MM.1S (cell line): ENCODE measurements around the gene ADAMTS18.

Experiments used
- DNase-seq: peaks from one replicate; pipeline ENCODE4 v3.0.0-alpha.2; 2015
- H2AFZ ChIP-seq: fragments of 300-600 bp; sonication (generic); 2 replicates; pipeline ENCODE4 v1.6.0; 2016; ENCODE audit warnings: antibody characterized with exemption, low read length
- H3F3A ChIP-seq: fragments of 300-600 bp; sonication (generic); 2 replicates; pipeline ENCODE4 v1.6.1; 2016; ENCODE audit warnings: mild to moderate bottlenecking, antibody characterized with exemption, low read length, moderate library complexity, mixed read lengths; ENCODE audit not compliant: insufficient read depth
- H3K27ac ChIP-seq: fragments of 300-600 bp; sonication (generic); 2 replicates; pipeline ENCODE4 v1.5.1; 2016; ENCODE audit warnings: mild to moderate bottlenecking, low read length
- H3K27me3 ChIP-seq: fragments of 300-600 bp; sonication (generic); replicated peaks from 2 replicates; pipeline ENCODE4 v1.6.0; 2016; ENCODE audit warnings: low read length; ENCODE audit not compliant: insufficient read depth
- H3K36me3 ChIP-seq: fragments of 300-600 bp; sonication (generic); replicated peaks from 2 replicates; pipeline ENCODE4 v1.6.1; 2016; ENCODE audit warnings: mild to moderate bottlenecking, low read length, mixed read lengths; ENCODE audit not compliant: insufficient read depth
- H3K4me1 ChIP-seq: fragments of 300-600 bp; sonication (generic); 2 replicates; pipeline ENCODE4 v1.6.1; 2016; ENCODE audit warnings: low read length, mixed read lengths
- H3K4me2 ChIP-seq: fragments of 300-600 bp; sonication (generic); 2 replicates; pipeline ENCODE4 v1.6.0; 2016; ENCODE audit warnings: low read depth, low read length
- H3K4me3 ChIP-seq: fragments of 300-600 bp; sonication (generic); 2 replicates; pipeline ENCODE4 v1.5.1; 2016; ENCODE audit warnings: low read length, mixed read lengths
- H3K79me2 ChIP-seq: fragments of 300-600 bp; sonication (generic); 2 replicates; pipeline ENCODE4 v1.6.1; 2016; ENCODE audit warnings: mixed run types, low read length, mixed read lengths
- H3K9ac ChIP-seq: fragments of 300-600 bp; sonication (generic); 2 replicates; pipeline ENCODE4 v1.6.1; 2016; ENCODE audit warnings: low read length, mixed read lengths
- H3K9me2 ChIP-seq: fragments of 300-600 bp; sonication (generic); replicated peaks from 2 replicates; pipeline ENCODE4 v1.6.1; 2016; ENCODE audit warnings: mild to moderate bottlenecking, low read length, mixed read lengths; ENCODE audit not compliant: insufficient read depth
- H3K9me3 ChIP-seq: fragments of 300-600 bp; sonication (generic); replicated peaks from 2 replicates; pipeline ENCODE4 v1.6.1; 2016; ENCODE audit warnings: mild to moderate bottlenecking, low read length, mixed read lengths; ENCODE audit not compliant: insufficient read depth
- H4K20me1 ChIP-seq: fragments of 300-600 bp; sonication (generic); 2 replicates; pipeline ENCODE4 v1.6.1; 2016; ENCODE audit warnings: mild to moderate bottlenecking, low read length, moderate library complexity, mixed read lengths; ENCODE audit not compliant: insufficient read depth
- CTCF ChIP-seq: fragments of 300-600 bp; sonication (generic); IDR thresholded peaks from 2 replicates; pipeline ENCODE4 v1.5.1; 2016; ENCODE audit warnings: antibody characterized with exemption, low read length, mixed read lengths
- EZH2 ChIP-seq: fragments of 300-600 bp; sonication (generic); optimal IDR thresholded peaks from 2 replicates; pipeline ENCODE3; 2017; ENCODE audit warnings: low read depth, mild to moderate bottlenecking, antibody characterized with exemption, low read length, mixed read lengths
- EZH2phosphoT487 ChIP-seq: fragments of 300-600 bp; sonication (generic); IDR thresholded peaks from 2 replicates; pipeline ENCODE4 v1.6.1; 2018; ENCODE audit warnings: antibody characterized with exemption, low read length

Gene ADAMTS18

GRCh38 chr16:77434530-77435271, at the start of gene ADAMTS18:
Gene ADAMTS18 (minus strand): TSS chr16:77435034. CDS start chr16:77434695, 339 bp downstream.
- no peak within 1 kb of the TSS for H3K9ac ChIP-seq
- DNase-seq, result no peak
- no peak within 1 kb of the TSS for H3K4me3 ChIP-seq

GRCh38 chr16:77480681-77481315, 46.0 kb upstream of the ADAMTS18 start:
- no peak overlapping the region for H3K4me2 ChIP-seq
- H3F3A ChIP-seq, result no peaks in the 10 kb centered on the region
- H3K9me3 ChIP-seq, result no peaks in the 10 kb centered on the region
- TF ChIP-seq EZH2, result no peak
- H3K4me1 ChIP-seq, result no peaks in the 10 kb centered on the region
- H4K20me1 ChIP-seq, result no peaks in the 10 kb centered on the region
- H3K9ac ChIP-seq, result no peak overlapping the region
- DNase-seq, result no peak
- H3K36me3 ChIP-seq, result no peaks in the 10 kb centered on the region
- no peak overlapping the region for H2AFZ ChIP-seq
- H3K27me3 ChIP-seq, result no peaks in the 10 kb centered on the region
- H3K27ac ChIP-seq, result no peak overlapping the region
- no peak overlapping the region for H3K4me3 ChIP-seq
- H3K79me2 ChIP-seq, result no peaks in the 10 kb centered on the region
- H3K9me2 ChIP-seq, result no peaks in the 10 kb centered on the region

More at GRCh38 chr16:77434530-77435271, at the start of gene ADAMTS18:
- Histone ChIP-seq H4K20me1 (no peaks in the 10 kb centered on the region), H3K27ac (no peak within 1 kb of the TSS), H3K27me3 (peaks cover 3% of the 10 kb centered on the region), H3K4me2 (no peak within 1 kb of the TSS), H2AFZ (no peak within 1 kb of the TSS), H3K9me2 (no peaks in the 10 kb centered on the region), H3F3A (no peaks in the 10 kb centered on the region), H3K9me3 (no peaks in the 10 kb centered on the region), H3K79me2 (no peaks in the 10 kb centered on the region), H3K36me3 (no peaks in the 10 kb centered on the region), H3K4me1 (no peaks in the 10 kb centered on the region)
- no peak for TF ChIP-seq EZH2phosphoT487
- no peak for TF ChIP-seq EZH2
- no peak for TF ChIP-seq CTCF

GRCh38 chr16:77472262-77472661, 37.4 kb upstream of the ADAMTS18 start:
- Histone ChIP-seq H3K4me3 (no peak overlapping the region), H3K27ac (no peak overlapping the region), H3K27me3 (no peaks in the 10 kb centered on the region), H3K9me2 (no peaks in the 10 kb centered on the region), H3K9me3 (no peaks in the 10 kb centered on the region), H3K4me1 (no peaks in the 10 kb centered on the region), H4K20me1 (no peaks in the 10 kb centered on the region), H2AFZ (no peak overlapping the region), H3F3A (no peaks in the 10 kb centered on the region), H3K36me3 (no peaks in the 10 kb centered on the region), H3K79me2 (no peaks in the 10 kb centered on the region), H3K9ac (no peak overlapping the region), H3K4me2 (no peak overlapping the region)
- DNase-seq, result no peak
- TF ChIP-seq EZH2 (no peak), EZH2phosphoT487 (no peak), CTCF (no peak)

DNA sequence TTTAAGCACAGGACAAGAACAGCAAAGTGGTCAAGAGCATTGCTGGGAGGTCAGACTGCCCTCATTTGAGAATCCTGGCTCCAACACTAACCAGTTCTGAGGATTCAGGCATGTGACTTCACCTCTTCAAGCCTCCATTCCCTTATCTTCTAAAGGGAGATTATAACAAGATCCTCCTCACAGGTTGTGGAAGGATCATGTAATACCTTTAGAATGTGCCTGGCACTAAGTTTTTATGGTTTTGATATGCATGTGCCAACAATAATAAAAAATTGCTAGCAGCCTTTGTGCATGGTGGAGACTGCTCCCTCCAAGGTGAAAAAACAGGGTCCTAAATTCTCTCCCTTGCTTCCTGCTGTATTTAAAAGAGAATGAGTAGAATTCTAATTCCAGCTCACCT, 36.0 kb upstream of the ADAMTS18 start:
- H3K27me3 ChIP-seq, result no peaks in the 10 kb centered on the region
- no peaks in the 10 kb centered on the region for H3K79me2 ChIP-seq
- H3K9me3 ChIP-seq, result no peaks in the 10 kb centered on the region
- H3K36me3 ChIP-seq, result no peaks in the 10 kb centered on the region
- TF ChIP-seq CTCF (no peak), EZH2phosphoT487 (no peak), EZH2 (no peak)
- no peak for DNase-seq
- H3K4me1 ChIP-seq, result no peaks in the 10 kb centered on the region
- no peak overlapping the region for H3K27ac ChIP-seq
- H3K9ac ChIP-seq, result no peak overlapping the region
- H2AFZ ChIP-seq, result no peak overlapping the region
- no peak overlapping the region for H3K4me2 ChIP-seq
- H3K9me2 ChIP-seq, result no peaks in the 10 kb centered on the region
- no peaks in the 10 kb centered on the region for H3F3A ChIP-seq
- no peak overlapping the region for H3K4me3 ChIP-seq
- H4K20me1 ChIP-seq, result no peaks in the 10 kb centered on the region
